H9 (cell line): ENCODE measurements around the gene ZP3. TPM values are rescaled to one million over a fixed set of nuclear protein-coding genes. Genes with fewer than 3 reads are reported as not detected.

Experiments used
- DNase-seq: peaks from one replicate; pipeline ENCODE4 v3.0.0-alpha.2; 2017
- H2AFZ ChIP-seq: one replicate; pipeline ENCODE4 v1.6.1; 2013; ENCODE audit warnings: mild to moderate bottlenecking, low read length, control low read depth, moderate library complexity
- H2AK5ac ChIP-seq: 2 replicates; pipeline ENCODE4 v1.6.1; 2013; ENCODE audit warnings: low read length, control low read depth, mixed read lengths; ENCODE audit not compliant: insufficient read length
- H2BK120ac ChIP-seq: one replicate; pipeline ENCODE4 v1.6.1; 2013; ENCODE audit warnings: low read depth, mild to moderate bottlenecking, low read length, control low read depth, inconsistent platforms; ENCODE audit not compliant: poor library complexity, severe bottlenecking
- H2BK12ac ChIP-seq: 2 replicates; pipeline ENCODE4 v1.6.1; 2013; ENCODE audit warnings: low read length, control low read depth, mixed read lengths, low read depth; ENCODE audit not compliant: insufficient read length
- H2BK15ac ChIP-seq: 2 replicates; pipeline ENCODE4 v1.6.1; 2013; ENCODE audit warnings: low read depth, low read length, control low read depth
- H2BK20ac ChIP-seq: one replicate; pipeline ENCODE4 v1.6.1; 2013; ENCODE audit warnings: low read depth, mild to moderate bottlenecking, low read length, control low read depth, inconsistent platforms; ENCODE audit not compliant: poor library complexity, severe bottlenecking
- H2BK5ac ChIP-seq: 2 replicates; pipeline ENCODE4 v1.6.1; 2013; ENCODE audit warnings: low read length, control low read depth, mixed read lengths; ENCODE audit not compliant: insufficient read length
- H3K14ac ChIP-seq: 2 replicates; pipeline ENCODE4 v1.6.1; 2013; ENCODE audit warnings: low read length, control low read depth; ENCODE audit not compliant: insufficient read depth
- H3K18ac ChIP-seq: 2 replicates; pipeline ENCODE4 v1.6.1; 2013; ENCODE audit warnings: low read depth, mild to moderate bottlenecking, mixed read lengths, low read length, control low read depth; ENCODE audit not compliant: insufficient read length
- H3K23ac ChIP-seq: 2 replicates; pipeline ENCODE4 v1.6.1; 2013; ENCODE audit warnings: low read length, control low read depth, mixed read lengths, low read depth; ENCODE audit not compliant: insufficient read length
- H3K23me2 ChIP-seq: 2 replicates; pipeline ENCODE4 v1.6.1; 2013; ENCODE audit warnings: low read depth, mild to moderate bottlenecking, mixed read lengths, low read length, control low read depth; ENCODE audit not compliant: insufficient read length, poor library complexity, severe bottlenecking
- H3K27ac ChIP-seq: 2 replicates; pipeline ENCODE4 v1.5.1; 2013; ENCODE audit warnings: low read length, control low read depth, mixed read lengths, low read depth; ENCODE audit not compliant: insufficient read length
- H3K27me3 ChIP-seq: 2 replicates; pipeline ENCODE4 v1.6.1; 2013; ENCODE audit warnings: low read length, control low read depth, inconsistent platforms; ENCODE audit not compliant: insufficient read depth
- H3K4ac ChIP-seq: 2 replicates; pipeline ENCODE4 v1.6.1; 2013; ENCODE audit warnings: low read depth, mild to moderate bottlenecking, control low read depth, inconsistent platforms, low read length, moderate library complexity
- H3K4me1 ChIP-seq: 2 replicates; pipeline ENCODE4 v1.6.1; 2013; ENCODE audit warnings: low read length, control low read depth, inconsistent platforms; ENCODE audit not compliant: insufficient read depth
- H3K4me2 ChIP-seq: 2 replicates; pipeline ENCODE4 v1.6.1; 2013; ENCODE audit warnings: low read length, control low read depth, mixed read lengths; ENCODE audit not compliant: insufficient read length, insufficient read depth
- H3K56ac ChIP-seq: 2 replicates; pipeline ENCODE4 v1.6.1; 2013; ENCODE audit warnings: low read depth, mild to moderate bottlenecking, mixed read lengths, low read length, control low read depth; ENCODE audit not compliant: insufficient read length
- H3K79me1 ChIP-seq: 2 replicates; pipeline ENCODE4 v1.6.1; 2013; ENCODE audit warnings: low read depth, mild to moderate bottlenecking, moderate library complexity, low read length, control low read depth, inconsistent platforms; ENCODE audit not compliant: insufficient read depth, poor library complexity, severe bottlenecking
- H3K79me2 ChIP-seq: 2 replicates; pipeline ENCODE4 v1.6.1; 2013; ENCODE audit warnings: low read length, control low read depth, inconsistent platforms; ENCODE audit not compliant: insufficient read depth
- H3K9ac ChIP-seq: 2 replicates; pipeline ENCODE4 v1.6.1; 2013; ENCODE audit warnings: low read length, control low read depth, mixed read lengths; ENCODE audit not compliant: insufficient read length; ENCODE audit errors: extremely low read depth
- H3K9me3 ChIP-seq: one replicate; pipeline ENCODE4 v1.6.1; 2013; ENCODE audit warnings: low read depth, low read length, inconsistent platforms; ENCODE audit not compliant: control insufficient read depth
- H3T11ph ChIP-seq: one replicate; pipeline ENCODE4 v1.6.1; 2013; ENCODE audit warnings: mild to moderate bottlenecking, low read length, control low read depth, inconsistent platforms
- H4K20me1 ChIP-seq: one replicate; pipeline ENCODE4 v1.6.1; 2013; ENCODE audit not compliant: control insufficient read depth, insufficient read length, insufficient read depth
- H4K5ac ChIP-seq: 2 replicates; pipeline ENCODE4 v1.6.1; 2013; ENCODE audit warnings: low read depth, mild to moderate bottlenecking, mixed read lengths, low read length, control low read depth; ENCODE audit not compliant: insufficient read length
- H4K8ac ChIP-seq: replicated peaks from 2 replicates; pipeline ENCODE4 v1.6.1; 2013; ENCODE audit warnings: low read length, control low read depth, mixed read lengths, low read depth; ENCODE audit not compliant: insufficient read length
- H4K91ac ChIP-seq: 2 replicates; pipeline ENCODE4 v1.6.1; 2013; ENCODE audit warnings: low read depth, mild to moderate bottlenecking, moderate library complexity, mixed read lengths, low read length, control low read depth; ENCODE audit not compliant: insufficient read length
- H3K27ac Mint-ChIP-seq, 3 experiments: 2 replicates in 2 of 3; 3 replicates in 1 of 3; pipeline ENCODE4 v1.8.0; 2020 to 2021; ENCODE audit warnings: mixed read lengths in 3 of 3, mild to moderate bottlenecking in 1 of 3, moderate library complexity in 1 of 3
- H3K27me3 Mint-ChIP-seq: 2 replicates; pipeline ENCODE4 v1.8.0; 2021; ENCODE audit warnings: low read depth, mild to moderate bottlenecking, moderate library complexity, mixed read lengths
- H3K36me3 Mint-ChIP-seq, 3 experiments: 2 replicates in 2 of 3; 3 replicates in 1 of 3; pipeline ENCODE4 v1.8.0; 2020 to 2021; ENCODE audit warnings: low read depth in 3 of 3, mixed read lengths in 3 of 3; ENCODE audit not compliant: insufficient read depth in 1 of 3
- H3K4me1 Mint-ChIP-seq, 2 experiments: 2 replicates each; pipeline ENCODE4 v1.8.0; 2020; ENCODE audit warnings: mixed read lengths in 2 of 2
- H3K4me3 Mint-ChIP-seq, 2 experiments: 2 replicates in 1 of 2; 3 replicates in 1 of 2; pipeline ENCODE4 v1.8.0; 2020 to 2021; ENCODE audit warnings: mild to moderate bottlenecking in 2 of 2, mixed read lengths in 2 of 2, moderate library complexity in 1 of 2
- H3K9me3 Mint-ChIP-seq, 2 experiments: 2 replicates in 1 of 2; 3 replicates in 1 of 2; pipeline ENCODE4 v1.8.0; 2020; ENCODE audit warnings: mild to moderate bottlenecking in 2 of 2, mixed read lengths in 2 of 2, moderate library complexity in 1 of 2
- WGBS: extraction: QIAGEN DNeasy Blood & Tissue Kit; methylation state at CpG from one replicate; pipeline ENCODE4 v1.1.7; 2013; ENCODE audit warnings: missing lambda C conversion rate, low lambda C conversion rate, mixed read lengths; ENCODE audit not compliant: insufficient read length; ENCODE audit errors: extremely low coverage; 5-methylcytosine and 5-hydroxymethylcytosine counted together
- total RNA-seq: library from RNA; stranded (reverse); gene quantifications from 2 replicates; pipeline ENCODE4 v1.2.1, GENCODE V29; 2021
- TF ChIP-seq, protein P1 (sequence below): fragments of 200-600 bp; sonication (generic); conservative IDR thresholded peaks from 3 replicates; pipeline ENCODE4 v1.8.0; 2021; ENCODE audit warnings: antibody characterized with exemption, mild to moderate bottlenecking

Gene ZP3
- total RNA-seq, 1 experiment from 2014 or later, result 1.3 TPM

DNA sequence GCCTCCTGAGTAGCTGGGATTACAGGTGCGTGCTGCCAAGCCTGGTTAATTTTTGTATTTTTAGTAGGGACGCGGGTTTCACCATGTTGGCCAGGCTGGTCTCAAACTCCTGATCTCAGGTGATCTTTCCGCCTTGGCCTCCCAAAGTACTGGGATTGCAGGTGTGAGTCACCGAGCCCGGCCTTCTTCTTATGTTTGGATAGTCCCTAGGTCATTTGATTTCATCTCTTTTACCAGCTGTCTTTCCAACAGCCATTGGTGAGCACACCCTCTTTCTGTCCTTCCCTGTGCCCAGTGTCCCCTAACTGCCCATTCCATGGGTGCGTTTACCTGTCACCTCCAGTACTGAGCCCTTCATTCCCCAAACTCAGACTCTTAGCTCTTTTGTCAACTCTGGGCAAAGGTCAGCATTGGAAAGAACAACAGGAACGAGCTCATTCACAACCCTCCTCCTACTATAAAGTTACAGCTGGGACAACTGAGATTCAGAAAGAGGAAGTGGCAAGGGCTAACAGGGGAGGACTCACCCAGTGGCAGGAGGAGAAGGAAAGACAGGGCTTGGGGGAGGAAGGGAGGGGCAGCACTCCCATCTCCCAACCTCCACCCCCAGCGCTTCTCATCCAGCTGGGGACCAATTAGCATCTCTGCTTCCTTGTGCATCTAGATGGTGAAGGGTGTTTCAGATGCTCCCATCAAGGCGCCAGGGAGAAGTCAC is 20.8 kb upstream of the ZP3 start:
- no peaks in the 10 kb centered on the region for H3K79me1 ChIP-seq
- no peak overlapping the region for H2BK20ac ChIP-seq
- H3K9me3 Mint-ChIP-seq, result no peaks in the 10 kb centered on the region; a peak in 1 of 5 replicates
- no peak overlapping the region for H2BK5ac ChIP-seq
- H3K4me2 ChIP-seq, result no peak overlapping the region
- H3K27me3 Mint-ChIP-seq, result no peaks in the 10 kb centered on the region
- H3K4me1 ChIP-seq, result peaks cover 4% of the 10 kb centered on the region; the same call in 1 of the 2 replicates
- no peak overlapping the region for H3K56ac ChIP-seq
- no CpG with 5 or more reads among the region's 10 CpGs for WGBS
- H3T11ph ChIP-seq, result no peak overlapping the region
- TF ChIP-seq, protein P1, sequence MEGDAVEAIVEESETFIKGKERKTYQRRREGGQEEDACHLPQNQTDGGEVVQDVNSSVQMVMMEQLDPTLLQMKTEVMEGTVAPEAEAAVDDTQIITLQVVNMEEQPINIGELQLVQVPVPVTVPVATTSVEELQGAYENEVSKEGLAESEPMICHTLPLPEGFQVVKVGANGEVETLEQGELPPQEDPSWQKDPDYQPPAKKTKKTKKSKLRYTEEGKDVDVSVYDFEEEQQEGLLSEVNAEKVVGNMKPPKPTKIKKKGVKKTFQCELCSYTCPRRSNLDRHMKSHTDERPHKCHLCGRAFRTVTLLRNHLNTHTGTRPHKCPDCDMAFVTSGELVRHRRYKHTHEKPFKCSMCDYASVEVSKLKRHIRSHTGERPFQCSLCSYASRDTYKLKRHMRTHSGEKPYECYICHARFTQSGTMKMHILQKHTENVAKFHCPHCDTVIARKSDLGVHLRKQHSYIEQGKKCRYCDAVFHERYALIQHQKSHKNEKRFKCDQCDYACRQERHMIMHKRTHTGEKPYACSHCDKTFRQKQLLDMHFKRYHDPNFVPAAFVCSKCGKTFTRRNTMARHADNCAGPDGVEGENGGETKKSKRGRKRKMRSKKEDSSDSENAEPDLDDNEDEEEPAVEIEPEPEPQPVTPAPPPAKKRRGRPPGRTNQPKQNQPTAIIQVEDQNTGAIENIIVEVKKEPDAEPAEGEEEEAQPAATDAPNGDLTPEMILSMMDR, result no peak
- H3K27me3 ChIP-seq, result no peaks in the 10 kb centered on the region
- H3K4me3 Mint-ChIP-seq, result no peak overlapping the region
- no peaks in the 10 kb centered on the region; a peak in 1 of 7 replicates for H3K36me3 Mint-ChIP-seq
- H3K9me3 ChIP-seq, result no peaks in the 10 kb centered on the region
- no peak overlapping the region for H3K14ac ChIP-seq
- H2BK12ac ChIP-seq, result no peak overlapping the region
- no peak overlapping the region for H3K27ac ChIP-seq
- no peak overlapping the region for H3K4ac ChIP-seq
- H2BK15ac ChIP-seq, result no peak overlapping the region
- H3K18ac ChIP-seq, result no peak overlapping the region
- peak overlapping the region in 2 of 3 experiments; percentile 3 to 32; a peak in 3 of 7 replicates for H3K27ac Mint-ChIP-seq
- DNase-seq, result no peak
- H3K23me2 ChIP-seq, result no peaks in the 10 kb centered on the region
- peaks cover 12 to 19% of the 10 kb centered on the region in 2 experiments for H3K4me1 Mint-ChIP-seq
- H3K9ac ChIP-seq, result no peak overlapping the region
- H4K20me1 ChIP-seq, result no peaks in the 10 kb centered on the region
- H3K23ac ChIP-seq, result no peak overlapping the region
- no peak overlapping the region for H4K91ac ChIP-seq
- H2BK120ac ChIP-seq, result no peak overlapping the region
- no peak overlapping the region for H2AK5ac ChIP-seq
- no peak overlapping the region for H4K5ac ChIP-seq
- H4K8ac ChIP-seq, result no peak overlapping the region
- H2AFZ ChIP-seq, result no peak overlapping the region
- H3K79me2 ChIP-seq, result no peaks in the 10 kb centered on the region
